ENCODE data around the gene EPHA1.
"Not testable (repeated sequence)": the region's sequence is repeated elsewhere in the genome, so short reads cannot be mapped to it uniquely, and the experiment has no call there.

EPHA1 gene

DNA sequence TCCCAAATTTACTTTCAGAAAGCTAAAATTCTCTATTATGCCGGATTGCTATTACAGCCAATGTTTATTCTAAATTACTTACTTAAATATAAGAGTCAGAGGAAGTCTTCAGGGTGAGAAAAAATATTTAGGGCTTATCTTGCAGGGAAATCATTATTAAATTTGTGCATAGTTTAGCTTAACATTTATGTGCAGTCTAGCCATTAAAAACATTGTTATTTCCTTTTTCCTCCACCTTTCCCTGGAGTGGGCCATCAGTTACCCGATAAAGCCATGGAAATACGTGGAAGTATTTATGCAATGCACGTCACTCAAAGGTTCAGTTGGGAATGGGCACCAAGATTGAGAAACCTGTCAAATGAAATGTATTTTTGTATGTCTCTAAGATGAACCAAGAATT lies 25.1 kb upstream of the EPHA1 start:
- H3K9ac ChIP-seq (ENCODE audit: low read depth in 1 of 2, low read length in 2 of 2), result no peak overlapping the region
- H3K36me3 ChIP-seq (ENCODE audit: control insufficient read depth in 2 of 2, insufficient read depth in 2 of 2, low read length in 2 of 2), result no peaks in the 10 kb centered on the region
- no peak overlapping the region for H3K4me3 ChIP-seq (ENCODE audit: low read length in 2 of 2)
- H3K27ac ChIP-seq (ENCODE audit: low read depth in 2 of 2, low read length in 2 of 2), result no peak overlapping the region
- H3K9me3 ChIP-seq (ENCODE audit: control insufficient read depth in 2 of 2, low read length in 2 of 2), result no peaks in the 10 kb centered on the region
- H3K4me1 ChIP-seq (ENCODE audit: control insufficient read depth in 2 of 2, insufficient read depth in 2 of 2, low read length in 2 of 2), result peaks cover 8 to 10% of the 10 kb centered on the region in 2 donors
- no peaks in the 10 kb centered on the region for H3K27me3 ChIP-seq (ENCODE audit: control insufficient read depth in 2 of 2, insufficient read depth in 2 of 2, low read length in 2 of 2)

DNA sequence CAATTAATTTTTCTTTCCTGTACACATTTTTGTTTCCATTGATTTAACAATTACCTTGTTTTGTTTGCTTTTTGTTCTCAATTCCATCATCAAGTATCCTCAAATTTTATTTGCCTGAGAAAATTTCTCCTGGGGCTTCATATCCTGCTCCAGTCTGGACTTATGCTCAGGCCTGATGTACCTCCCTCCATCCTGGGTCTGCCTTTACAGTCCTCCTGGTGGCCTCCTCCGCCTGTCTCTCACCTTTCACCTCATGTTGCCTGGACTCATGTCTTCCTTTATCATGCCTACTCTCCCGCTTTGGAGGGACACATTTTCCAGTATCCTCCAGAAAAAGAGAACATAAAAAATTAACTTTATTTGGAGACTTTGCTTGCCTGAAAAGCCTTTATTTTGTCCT lies 22.5 kb upstream of the EPHA1 start:
- no peak overlapping the region for H3K27ac ChIP-seq (ENCODE audit: low read depth in 2 of 2, low read length in 2 of 2)
- no peaks in the 10 kb centered on the region for H3K9me3 ChIP-seq (ENCODE audit: control insufficient read depth in 2 of 2, low read length in 2 of 2)
- H3K4me3 ChIP-seq (ENCODE audit: low read length in 2 of 2), result no peak overlapping the region
- H3K36me3 ChIP-seq (ENCODE audit: control insufficient read depth in 2 of 2, insufficient read depth in 2 of 2, low read length in 2 of 2), result no peaks in the 10 kb centered on the region
- no peaks in the 10 kb centered on the region for H3K27me3 ChIP-seq (ENCODE audit: control insufficient read depth in 2 of 2, insufficient read depth in 2 of 2, low read length in 2 of 2)
- no peak overlapping the region for H3K9ac ChIP-seq (ENCODE audit: low read depth in 1 of 2, low read length in 2 of 2)
- no peaks in the 10 kb centered on the region for H3K4me1 ChIP-seq (ENCODE audit: control insufficient read depth in 2 of 2, insufficient read depth in 2 of 2, low read length in 2 of 2)

DNA sequence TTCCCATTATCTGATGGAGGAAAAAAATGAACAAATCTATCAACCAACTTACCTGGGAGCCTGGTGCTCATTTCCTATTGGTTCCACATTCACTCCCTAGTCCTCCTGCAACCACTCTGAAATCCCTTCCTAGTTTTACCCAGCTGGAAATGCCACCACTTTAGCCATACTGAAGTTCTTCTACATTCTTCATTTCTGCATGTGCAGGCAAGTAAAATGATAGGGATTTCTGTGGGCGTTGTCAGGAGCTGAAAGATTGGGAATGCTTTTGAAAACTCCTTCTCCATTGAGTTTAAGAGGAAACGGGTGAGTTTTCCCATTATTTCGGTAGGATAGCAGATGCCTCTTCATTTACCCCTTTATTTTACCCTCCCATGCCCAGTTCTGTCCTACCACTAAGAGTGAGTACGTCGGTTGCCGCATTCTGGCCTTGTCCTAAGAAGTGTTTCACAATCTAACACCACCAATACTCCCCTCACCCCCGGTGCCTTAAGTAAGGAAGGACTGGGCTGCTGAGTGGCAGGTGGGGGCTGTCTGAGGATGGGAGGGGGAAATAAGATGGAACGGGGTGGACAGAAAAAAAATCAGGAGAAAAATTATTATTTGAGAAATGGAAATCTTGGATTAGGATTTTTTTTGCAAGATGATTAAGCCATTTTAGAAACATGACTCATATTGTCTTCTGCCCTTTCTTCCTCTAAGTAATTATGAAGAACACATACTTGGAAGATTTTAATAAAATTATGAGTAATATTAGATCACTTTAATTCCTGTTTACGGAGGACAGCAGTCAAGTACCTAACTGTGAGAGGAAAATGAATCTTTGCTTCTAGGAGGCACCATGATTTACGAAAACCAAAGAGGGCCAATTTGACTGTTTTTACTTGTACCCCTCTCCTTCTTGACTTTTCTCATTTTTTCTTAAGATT lies 21.4 kb upstream of the EPHA1 start:
- H3K4me1 ChIP-seq (ENCODE audit: control insufficient read depth in 2 of 2, insufficient read depth in 2 of 2, low read length in 2 of 2), result no peaks in the 10 kb centered on the region
- no peak overlapping the region for H3K4me3 ChIP-seq (ENCODE audit: low read length in 2 of 2)
- no peaks in the 10 kb centered on the region for H3K9me3 ChIP-seq (ENCODE audit: control insufficient read depth in 2 of 2, low read length in 2 of 2)
- H3K27ac ChIP-seq (ENCODE audit: low read depth in 2 of 2, low read length in 2 of 2), result no peak overlapping the region
- no peaks in the 10 kb centered on the region for H3K27me3 ChIP-seq (ENCODE audit: control insufficient read depth in 2 of 2, insufficient read depth in 2 of 2, low read length in 2 of 2)
- H3K36me3 ChIP-seq (ENCODE audit: control insufficient read depth in 2 of 2, insufficient read depth in 2 of 2, low read length in 2 of 2), result no peaks in the 10 kb centered on the region
- no peak overlapping the region for H3K9ac ChIP-seq (ENCODE audit: low read depth in 1 of 2, low read length in 2 of 2)

DNA sequence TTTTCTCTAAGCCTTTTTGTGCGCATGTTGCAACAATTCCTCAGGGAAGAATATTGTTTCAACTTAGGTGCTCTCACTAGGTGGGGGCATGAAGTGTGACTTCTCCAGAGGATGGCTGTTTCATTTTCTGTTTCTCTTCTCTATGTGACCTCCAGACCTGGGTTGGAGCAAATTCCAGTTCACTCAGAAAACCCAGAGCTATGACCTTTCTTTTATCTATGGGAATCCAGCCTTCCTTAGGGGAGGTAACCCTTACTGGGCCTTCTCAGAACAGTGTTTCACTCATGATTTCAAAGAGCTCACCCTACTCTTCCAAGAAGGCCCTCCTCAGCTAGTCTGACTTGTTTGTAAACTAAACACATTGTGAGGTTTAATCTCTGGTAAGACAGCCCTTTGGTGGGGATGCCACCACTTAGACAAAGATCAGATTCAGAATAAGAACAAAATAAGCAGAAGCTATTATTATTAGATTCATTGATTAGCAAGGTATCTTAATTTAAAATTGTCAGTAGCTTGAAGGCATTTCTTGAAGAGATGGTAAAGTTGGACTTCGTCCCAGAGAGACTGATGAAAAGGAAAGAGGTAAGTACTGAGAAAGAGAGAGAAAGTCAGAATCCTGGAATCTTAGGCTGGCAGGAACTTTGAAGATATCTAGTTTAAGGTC lies 18.0 kb upstream of the EPHA1 start:
- H3K27ac ChIP-seq (ENCODE audit: low read depth in 2 of 2, low read length in 2 of 2), result no peak overlapping the region
- no peaks in the 10 kb centered on the region for H3K4me1 ChIP-seq (ENCODE audit: control insufficient read depth in 2 of 2, insufficient read depth in 2 of 2, low read length in 2 of 2)
- H3K27me3 ChIP-seq (ENCODE audit: control insufficient read depth in 2 of 2, insufficient read depth in 2 of 2, low read length in 2 of 2), result no peaks in the 10 kb centered on the region
- no peaks in the 10 kb centered on the region for H3K36me3 ChIP-seq (ENCODE audit: control insufficient read depth in 2 of 2, insufficient read depth in 2 of 2, low read length in 2 of 2)
- no peak overlapping the region for H3K9ac ChIP-seq (ENCODE audit: low read depth in 1 of 2, low read length in 2 of 2)
- no peaks in the 10 kb centered on the region for H3K9me3 ChIP-seq (ENCODE audit: control insufficient read depth in 2 of 2, low read length in 2 of 2)
- H3K4me3 ChIP-seq (ENCODE audit: low read length in 2 of 2), result no peak overlapping the region

DNA sequence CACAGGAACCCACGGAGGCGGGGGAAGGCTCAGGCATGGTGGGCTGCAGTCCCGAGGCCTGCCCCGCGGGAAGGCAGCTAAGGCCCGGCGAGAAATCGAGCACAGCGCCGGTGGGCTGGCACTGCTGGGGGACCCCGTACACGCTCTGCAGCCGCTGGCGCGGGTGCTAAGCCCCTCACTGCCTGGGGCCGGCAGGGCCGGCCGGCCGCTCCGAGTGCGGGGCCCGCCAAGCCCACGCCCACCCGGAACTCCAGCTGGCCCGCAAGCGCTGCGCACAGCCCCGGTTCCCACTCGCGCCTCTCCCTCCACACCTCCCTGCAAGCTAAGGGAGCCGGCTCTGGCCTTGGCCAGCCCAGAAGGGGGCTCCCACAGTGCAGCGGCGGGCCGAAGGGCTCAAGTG lies 15.8 kb upstream of the EPHA1 start:
- not testable (repeated sequence) for H3K4me3 ChIP-seq (ENCODE audit: low read length in 2 of 2); H3K27ac ChIP-seq (ENCODE audit: low read depth in 2 of 2, low read length in 2 of 2); H3K9me3 ChIP-seq (ENCODE audit: control insufficient read depth in 2 of 2, low read length in 2 of 2); H3K27me3 ChIP-seq (ENCODE audit: control insufficient read depth in 2 of 2, insufficient read depth in 2 of 2, low read length in 2 of 2); H3K4me1 ChIP-seq (ENCODE audit: control insufficient read depth in 2 of 2, insufficient read depth in 2 of 2, low read length in 2 of 2); H3K9ac ChIP-seq (ENCODE audit: low read depth in 1 of 2, low read length in 2 of 2); H3K36me3 ChIP-seq (ENCODE audit: control insufficient read depth in 2 of 2, insufficient read depth in 2 of 2, low read length in 2 of 2)

DNA sequence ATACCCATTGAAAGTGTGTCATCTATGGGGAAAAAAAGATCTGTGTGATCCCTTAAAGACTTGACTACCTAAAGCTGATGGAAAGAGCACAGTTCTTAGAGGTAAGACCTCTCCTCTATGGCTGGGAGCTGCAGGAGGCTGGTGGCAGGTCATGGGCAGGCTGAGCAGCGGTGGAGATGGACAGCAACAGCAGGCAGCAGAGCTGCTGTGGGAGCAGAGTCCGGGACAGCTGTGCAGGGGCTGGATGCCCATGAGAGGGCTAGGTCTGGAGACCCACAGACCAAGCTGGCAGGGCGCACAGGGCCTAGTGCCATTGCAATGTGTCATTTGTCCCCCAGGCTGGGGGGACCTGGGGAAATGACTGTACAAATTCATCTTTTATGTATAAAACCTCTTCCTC lies 13.4 kb upstream of the EPHA1 start:
- Histone ChIP-seq H3K4me1 (ENCODE audit: control insufficient read depth in 2 of 2, insufficient read depth in 2 of 2, low read length in 2 of 2) (no peaks in the 10 kb centered on the region), H3K4me3 (ENCODE audit: low read length in 2 of 2) (no peak overlapping the region), H3K9ac (ENCODE audit: low read depth in 1 of 2, low read length in 2 of 2) (no peak overlapping the region), H3K36me3 (ENCODE audit: control insufficient read depth in 2 of 2, insufficient read depth in 2 of 2, low read length in 2 of 2) (no peaks in the 10 kb centered on the region), H3K27me3 (ENCODE audit: control insufficient read depth in 2 of 2, insufficient read depth in 2 of 2, low read length in 2 of 2) (no peaks in the 10 kb centered on the region), H3K9me3 (ENCODE audit: control insufficient read depth in 2 of 2, low read length in 2 of 2) (no peaks in the 10 kb centered on the region), H3K27ac (ENCODE audit: low read depth in 2 of 2, low read length in 2 of 2) (no peak overlapping the region)

DNA sequence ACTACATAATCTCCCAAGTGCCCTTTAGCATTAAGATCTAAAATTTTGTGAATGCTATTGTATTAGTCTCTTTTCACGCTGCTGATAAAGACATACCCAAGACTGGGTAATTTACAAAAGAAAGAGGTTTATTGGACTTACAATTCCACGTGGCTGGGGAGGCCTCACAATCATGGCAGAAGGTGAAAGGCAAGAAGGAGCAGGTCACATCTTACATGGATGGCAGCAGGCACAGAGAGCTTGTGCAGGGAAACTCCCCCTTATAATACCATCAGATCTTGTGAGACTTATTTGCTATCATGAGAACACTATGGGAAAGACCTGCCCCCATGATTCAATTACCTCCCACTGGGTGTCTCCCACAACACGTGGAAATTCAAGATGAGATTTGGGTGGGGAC lies 12.0 kb upstream of the EPHA1 start:
- not testable (repeated sequence) for H3K9ac ChIP-seq (ENCODE audit: low read depth in 1 of 2, low read length in 2 of 2); H3K4me3 ChIP-seq (ENCODE audit: low read length in 2 of 2); H3K27ac ChIP-seq (ENCODE audit: low read depth in 2 of 2, low read length in 2 of 2); H3K4me1 ChIP-seq (ENCODE audit: control insufficient read depth in 2 of 2, insufficient read depth in 2 of 2, low read length in 2 of 2); H3K36me3 ChIP-seq (ENCODE audit: control insufficient read depth in 2 of 2, insufficient read depth in 2 of 2, low read length in 2 of 2); H3K9me3 ChIP-seq (ENCODE audit: control insufficient read depth in 2 of 2, low read length in 2 of 2); H3K27me3 ChIP-seq (ENCODE audit: control insufficient read depth in 2 of 2, insufficient read depth in 2 of 2, low read length in 2 of 2)

DNA sequence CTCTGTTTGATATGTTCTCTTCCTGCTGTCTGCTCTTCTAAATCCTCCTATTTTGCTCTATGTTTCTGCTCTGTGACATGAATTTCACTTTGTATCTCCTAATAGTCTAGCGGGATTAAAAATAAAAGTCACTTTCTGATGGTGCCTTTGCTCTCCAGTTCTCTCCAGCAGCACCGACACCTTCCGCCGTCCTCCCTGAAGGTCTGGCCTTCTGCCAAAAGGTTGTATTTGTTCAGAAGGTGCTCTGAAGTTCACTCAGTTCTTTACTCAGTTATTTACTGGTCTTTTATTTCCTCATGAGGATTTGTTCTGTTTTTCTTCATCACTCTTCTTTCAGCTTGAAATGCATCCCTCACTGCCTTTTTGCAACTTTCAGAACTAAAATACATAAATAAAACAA lies 11.2 kb upstream of the EPHA1 start:
- Histone ChIP-seq H3K4me3 (ENCODE audit: low read length in 2 of 2) (no peak overlapping the region), H3K4me1 (ENCODE audit: control insufficient read depth in 2 of 2, insufficient read depth in 2 of 2, low read length in 2 of 2) (peaks cover 0 to 2% of the 10 kb centered on the region in 2 donors), H3K9ac (ENCODE audit: low read depth in 1 of 2, low read length in 2 of 2) (no peak overlapping the region), H3K27me3 (ENCODE audit: control insufficient read depth in 2 of 2, insufficient read depth in 2 of 2, low read length in 2 of 2) (no peaks in the 10 kb centered on the region), H3K27ac (ENCODE audit: low read depth in 2 of 2, low read length in 2 of 2) (no peak overlapping the region), H3K36me3 (ENCODE audit: control insufficient read depth in 2 of 2, insufficient read depth in 2 of 2, low read length in 2 of 2) (no peaks in the 10 kb centered on the region), H3K9me3 (ENCODE audit: control insufficient read depth in 2 of 2, low read length in 2 of 2) (no peaks in the 10 kb centered on the region)

DNA sequence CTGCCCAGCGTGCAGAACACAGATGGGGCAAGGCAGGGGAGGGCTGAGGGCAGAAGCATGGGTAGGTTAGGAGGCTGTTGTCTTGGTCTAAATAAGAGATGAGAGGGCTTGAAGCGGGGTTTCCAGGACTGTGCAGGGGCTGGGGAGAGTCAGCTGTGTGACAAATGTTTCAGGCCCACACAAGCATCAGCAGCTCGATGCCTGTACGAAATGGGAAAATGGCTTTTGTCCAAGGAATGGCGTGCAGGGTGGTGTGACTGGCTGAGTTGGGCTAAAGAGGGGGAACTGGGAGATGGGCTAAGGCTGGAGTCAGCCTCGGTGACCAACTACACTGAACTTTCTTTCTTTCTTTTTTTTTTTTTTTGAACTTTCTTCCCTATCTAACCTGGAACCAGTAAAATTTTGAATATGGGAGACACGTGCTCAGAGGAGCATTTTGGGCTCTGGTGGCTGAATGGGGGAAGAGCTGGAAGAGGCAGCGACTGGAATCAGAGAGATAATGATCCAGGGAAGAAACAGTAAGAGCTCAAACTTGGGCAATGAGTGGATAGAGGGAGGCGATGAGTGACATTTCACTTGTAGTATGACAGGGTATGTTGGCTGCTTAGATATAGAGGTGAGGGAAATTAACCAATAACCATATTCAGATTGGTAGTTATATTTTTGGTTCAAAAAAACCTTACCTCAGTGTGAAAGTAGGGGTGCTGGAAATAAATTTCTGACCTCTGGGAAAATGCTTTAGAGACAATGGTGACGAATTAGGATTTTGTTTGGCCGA lies 10.2 kb upstream of the EPHA1 start:
- H3K27ac ChIP-seq (ENCODE audit: low read depth in 2 of 2, low read length in 2 of 2), result no peak overlapping the region
- no peaks in the 10 kb centered on the region for H3K27me3 ChIP-seq (ENCODE audit: control insufficient read depth in 2 of 2, insufficient read depth in 2 of 2, low read length in 2 of 2)
- no peak overlapping the region for H3K9ac ChIP-seq (ENCODE audit: low read depth in 1 of 2, low read length in 2 of 2)
- no peaks in the 10 kb centered on the region for H3K36me3 ChIP-seq (ENCODE audit: control insufficient read depth in 2 of 2, insufficient read depth in 2 of 2, low read length in 2 of 2)
- no peak overlapping the region for H3K4me3 ChIP-seq (ENCODE audit: low read length in 2 of 2)
- peaks cover 0 to 2% of the 10 kb centered on the region in 2 donors for H3K4me1 ChIP-seq (ENCODE audit: control insufficient read depth in 2 of 2, insufficient read depth in 2 of 2, low read length in 2 of 2)
- no peaks in the 10 kb centered on the region for H3K9me3 ChIP-seq (ENCODE audit: control insufficient read depth in 2 of 2, low read length in 2 of 2)

Measured in mucosa of rectum (tissue), 2 donors.